HCT116 (cell line): ENCODE results near the gene TACC3.

Experiments
- POLR2AphosphoS5 ChIP-seq: IDR thresholded peaks from 2 replicates; pipeline ENCODE4 v1.6.1; 2011; ENCODE audit warnings: mild to moderate bottlenecking, low read depth, low read length, moderate library complexity
- YY1 ChIP-seq: IDR thresholded peaks from 2 replicates; pipeline ENCODE4 v1.6.1; 2011; ENCODE audit warnings: low read length, low read depth, moderate library complexity, mild to moderate bottlenecking; ENCODE audit not compliant: insufficient replicate concordance; ENCODE audit errors: extremely low read depth

DNA sequence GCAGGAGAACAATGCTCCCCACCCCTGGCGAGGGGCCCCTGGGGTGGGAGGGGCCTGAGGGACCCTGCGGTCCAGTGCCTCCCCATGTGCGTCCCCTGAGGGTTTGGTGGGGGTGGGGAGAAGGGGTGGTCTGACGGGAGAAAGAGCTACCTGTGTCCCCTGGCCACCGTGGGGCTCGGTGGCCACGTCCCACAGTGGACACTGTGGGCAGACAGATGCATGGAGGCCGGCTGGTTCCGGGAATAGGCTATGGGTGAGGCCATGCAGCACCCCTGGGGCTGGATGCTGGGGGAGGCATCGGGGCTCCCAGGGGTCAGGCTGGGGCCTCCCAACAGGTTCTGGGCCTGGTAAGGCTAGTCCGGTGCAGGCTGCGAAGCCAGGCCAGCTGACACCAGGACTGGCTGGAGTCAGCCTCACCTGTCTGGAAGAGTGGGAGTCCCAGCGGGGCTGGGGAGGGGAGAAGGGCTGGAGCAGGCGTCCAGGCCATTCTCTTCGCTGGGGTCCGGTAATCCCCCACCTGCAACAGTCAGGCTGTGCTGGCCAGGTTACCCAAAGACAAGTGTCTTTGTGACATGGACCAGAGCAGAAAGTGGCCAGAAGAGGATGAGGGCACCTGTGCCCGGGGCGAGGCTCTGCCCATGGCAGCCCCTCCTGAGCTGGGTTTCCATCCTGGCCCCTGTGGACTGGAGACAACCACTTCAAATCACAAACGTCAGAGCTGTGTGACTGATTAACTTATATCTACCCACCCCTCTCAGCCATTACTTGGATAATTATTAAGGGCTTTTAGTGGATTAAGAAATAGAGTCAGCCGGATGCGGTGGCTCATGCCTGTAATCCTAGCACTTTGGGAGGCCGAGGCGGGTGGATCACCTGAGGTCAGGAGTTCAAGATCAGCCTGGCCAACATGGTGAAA, 35.8 kb upstream of the TACC3 start:
- no peak for TF ChIP-seq YY1
- no peak for TF ChIP-seq POLR2AphosphoS5
